A673 (cell line): ENCODE results near the gene HDAC7.

ENCODE experiments used
- CTCF ChIP-seq: fragments of 300-800, 200-600 bp; sonication (generic); conservative IDR thresholded peaks from 2 replicates; pipeline ENCODE4 v1.5.1; 2017; ENCODE audit warnings: low read depth, mild to moderate bottlenecking, antibody characterized with exemption, low read length, moderate library complexity, mixed read lengths
- EZH2 ChIP-seq: fragments of 200-600 bp; sonication (generic); IDR thresholded peaks from 2 replicates; pipeline ENCODE4 v1.6.1; 2017; ENCODE audit warnings: borderline replicate concordance, low read depth, mild to moderate bottlenecking, mixed read lengths, antibody characterized with exemption, low read length; ENCODE audit not compliant: poor library complexity, severe bottlenecking

DNA sequence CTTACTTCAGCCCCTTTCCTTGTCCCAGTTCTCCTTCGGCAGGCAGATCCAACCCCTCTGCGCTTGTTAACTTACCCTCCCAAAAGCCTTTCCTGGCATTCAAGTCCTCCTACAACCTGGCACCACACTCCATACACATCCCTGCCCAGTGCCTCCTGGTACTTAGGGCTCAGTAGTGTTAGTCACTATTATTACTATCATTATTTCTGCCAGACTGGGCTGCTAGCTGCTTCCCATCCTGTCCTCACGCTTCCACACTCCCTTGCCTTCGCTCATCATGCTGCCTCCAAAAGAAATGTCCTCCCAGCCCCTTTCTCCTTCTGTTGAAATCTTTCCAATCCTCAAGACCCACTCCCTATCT is 1.6 kb upstream of the HDAC7 start:
- TF ChIP-seq EZH2 (no peak), CTCF (no peak)
